Fibroblast of pulmonary artery (primary cell): ENCODE results near the gene ARMC5.
A peak's percentile ranks its signal among the peaks of the same experiment; 100 is the strongest.

ENCODE experiments used
- DNase-seq: peaks from one replicate; pipeline ENCODE4 v3.0.0-alpha.2; 2010; ENCODE audit warnings: low read depth
- H3K4me3 ChIP-seq: replicated peaks from 2 replicates; pipeline ENCODE4 v1.5.1; 2011; ENCODE audit warnings: low read depth, mild to moderate bottlenecking, control low read depth, low read length, moderate library complexity
- TF ChIP-seq, protein P1 (sequence below): IDR thresholded peaks from 2 replicates; pipeline ENCODE4 v1.5.1; 2011; ENCODE audit warnings: mild to moderate bottlenecking, control low read depth, low read length, inconsistent platforms; ENCODE audit errors: missing control alignments

The ARMC5 gene

DNA sequence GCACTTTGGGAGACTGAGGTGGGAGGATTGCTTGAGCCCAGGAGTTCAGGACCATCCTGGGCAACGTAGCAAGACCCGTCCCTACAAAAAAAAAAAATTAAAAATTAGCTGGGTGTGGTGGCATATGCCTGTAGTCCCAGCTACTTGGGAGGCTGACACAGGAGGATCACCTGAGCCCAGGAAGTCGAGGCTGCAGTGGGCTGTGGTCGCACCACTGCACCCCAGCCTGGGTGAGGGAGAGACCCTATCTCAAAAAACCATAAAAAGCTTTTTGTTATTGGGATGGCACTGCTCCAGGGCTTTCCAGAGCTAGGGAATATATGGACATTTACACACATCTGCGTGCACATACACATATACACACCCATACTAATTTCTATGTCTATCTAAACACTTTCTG lies 8.1 kb upstream of the ARMC5 start:
- TF ChIP-seq, protein P1, sequence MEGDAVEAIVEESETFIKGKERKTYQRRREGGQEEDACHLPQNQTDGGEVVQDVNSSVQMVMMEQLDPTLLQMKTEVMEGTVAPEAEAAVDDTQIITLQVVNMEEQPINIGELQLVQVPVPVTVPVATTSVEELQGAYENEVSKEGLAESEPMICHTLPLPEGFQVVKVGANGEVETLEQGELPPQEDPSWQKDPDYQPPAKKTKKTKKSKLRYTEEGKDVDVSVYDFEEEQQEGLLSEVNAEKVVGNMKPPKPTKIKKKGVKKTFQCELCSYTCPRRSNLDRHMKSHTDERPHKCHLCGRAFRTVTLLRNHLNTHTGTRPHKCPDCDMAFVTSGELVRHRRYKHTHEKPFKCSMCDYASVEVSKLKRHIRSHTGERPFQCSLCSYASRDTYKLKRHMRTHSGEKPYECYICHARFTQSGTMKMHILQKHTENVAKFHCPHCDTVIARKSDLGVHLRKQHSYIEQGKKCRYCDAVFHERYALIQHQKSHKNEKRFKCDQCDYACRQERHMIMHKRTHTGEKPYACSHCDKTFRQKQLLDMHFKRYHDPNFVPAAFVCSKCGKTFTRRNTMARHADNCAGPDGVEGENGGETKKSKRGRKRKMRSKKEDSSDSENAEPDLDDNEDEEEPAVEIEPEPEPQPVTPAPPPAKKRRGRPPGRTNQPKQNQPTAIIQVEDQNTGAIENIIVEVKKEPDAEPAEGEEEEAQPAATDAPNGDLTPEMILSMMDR = no peak
- no peak for DNase-seq
- H3K4me3 ChIP-seq = no peak overlapping the region

GRCh38 chr16:31451681-31452351 lies 7.5 kb upstream of the ARMC5 start:
- TF ChIP-seq, protein P1 = peak; percentile 81
- peak; percentile 73 for DNase-seq
- no peak overlapping the region for H3K4me3 ChIP-seq

GRCh38 chr16:31452631-31453106 lies 6.6 kb upstream of the ARMC5 start:
- peak; percentile 92 for DNase-seq
- H3K4me3 ChIP-seq = no peak overlapping the region

GRCh38 chr16:31453255-31454204 lies 5.8 kb upstream of the ARMC5 start:
- peak overlapping the region; percentile 19 for H3K4me3 ChIP-seq
- TF ChIP-seq, protein P1 = no peak
- peak; percentile 65 for DNase-seq

More at GRCh38 chr16:31452631-31453106, 6.6 kb upstream of the ARMC5 start:
- TF ChIP-seq, protein P1 = no peak

GRCh38 chr16:31455601-31456314 lies 3.5 kb upstream of the ARMC5 start:
- TF ChIP-seq, protein P1 = peak; percentile 41
- no peak overlapping the region for H3K4me3 ChIP-seq
- no peak for DNase-seq

DNA sequence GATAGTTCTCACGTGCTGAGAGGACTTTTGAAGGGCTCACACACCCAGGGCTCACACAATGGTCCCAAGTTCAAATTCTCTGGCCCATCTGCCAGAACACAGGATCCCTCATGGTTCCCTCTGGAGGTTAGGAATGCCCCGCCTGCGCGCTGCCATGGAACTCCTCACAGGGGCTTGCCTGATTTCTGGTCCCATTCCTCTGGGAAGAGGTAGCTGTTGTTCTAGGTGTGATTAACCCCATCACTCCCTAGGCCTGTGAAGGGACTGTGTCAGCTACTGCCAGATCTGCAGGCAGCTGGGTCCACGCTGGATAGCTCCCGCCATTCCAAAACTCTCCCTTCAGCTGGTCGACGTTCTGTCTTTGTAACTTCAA lies 2.3 kb upstream of the ARMC5 start:
- peak overlapping the region; percentile 12 for H3K4me3 ChIP-seq
- no peak for DNase-seq
- TF ChIP-seq, protein P1 = no peak
